NT2/D1 (cell line): ENCODE results near the gene NCF2.
"Not testable (repeated sequence)": the region's sequence is repeated elsewhere in the genome, so short reads cannot be mapped to it uniquely, and the experiment has no call there.

Source experiments
- DNase-seq: peaks from one replicate; pipeline ENCODE4 v3.0.0-alpha.2; 2011; ENCODE audit warnings: low read depth, low spot score
- H3K27me3 ChIP-seq: 2 replicates; pipeline ENCODE4 v1.6.0; 2011; ENCODE audit warnings: mild to moderate bottlenecking; ENCODE audit not compliant: insufficient read length, insufficient read depth
- H3K36me3 ChIP-seq: 2 replicates; pipeline ENCODE4 v1.6.1; 2011; ENCODE audit warnings: mild to moderate bottlenecking, low read length, mixed read lengths; ENCODE audit not compliant: insufficient read depth, insufficient read length
- H3K4me1 ChIP-seq: 2 replicates; pipeline ENCODE4 v1.5.1; 2011; ENCODE audit not compliant: insufficient read depth, insufficient read length
- H3K4me3 ChIP-seq: 2 replicates; pipeline ENCODE4 v1.5.1; 2011; ENCODE audit warnings: low read depth; ENCODE audit not compliant: insufficient read length
- H3K9ac ChIP-seq: 2 replicates; pipeline ENCODE4 v1.6.0; 2011; ENCODE audit warnings: low read depth; ENCODE audit not compliant: insufficient read length
- H3K9me3 ChIP-seq: 2 replicates; pipeline ENCODE4 v1.5.1; 2011; ENCODE audit warnings: mild to moderate bottlenecking, low read length; ENCODE audit not compliant: insufficient read depth
- SUZ12 ChIP-seq: IDR thresholded peaks from 2 replicates; pipeline ENCODE4 v1.6.1; 2011; ENCODE audit not compliant: insufficient read length, insufficient read depth; ENCODE audit errors: extremely low read depth
- YY1 ChIP-seq: IDR thresholded peaks from 2 replicates; pipeline ENCODE4 v1.6.1; 2011; ENCODE audit not compliant: insufficient read length, insufficient read depth
- ZNF274 ChIP-seq: IDR thresholded peaks from 2 replicates; pipeline ENCODE4 v1.6.1; 2011; ENCODE audit warnings: mild to moderate bottlenecking, low read depth, low read length

The NCF2 gene

DNA sequence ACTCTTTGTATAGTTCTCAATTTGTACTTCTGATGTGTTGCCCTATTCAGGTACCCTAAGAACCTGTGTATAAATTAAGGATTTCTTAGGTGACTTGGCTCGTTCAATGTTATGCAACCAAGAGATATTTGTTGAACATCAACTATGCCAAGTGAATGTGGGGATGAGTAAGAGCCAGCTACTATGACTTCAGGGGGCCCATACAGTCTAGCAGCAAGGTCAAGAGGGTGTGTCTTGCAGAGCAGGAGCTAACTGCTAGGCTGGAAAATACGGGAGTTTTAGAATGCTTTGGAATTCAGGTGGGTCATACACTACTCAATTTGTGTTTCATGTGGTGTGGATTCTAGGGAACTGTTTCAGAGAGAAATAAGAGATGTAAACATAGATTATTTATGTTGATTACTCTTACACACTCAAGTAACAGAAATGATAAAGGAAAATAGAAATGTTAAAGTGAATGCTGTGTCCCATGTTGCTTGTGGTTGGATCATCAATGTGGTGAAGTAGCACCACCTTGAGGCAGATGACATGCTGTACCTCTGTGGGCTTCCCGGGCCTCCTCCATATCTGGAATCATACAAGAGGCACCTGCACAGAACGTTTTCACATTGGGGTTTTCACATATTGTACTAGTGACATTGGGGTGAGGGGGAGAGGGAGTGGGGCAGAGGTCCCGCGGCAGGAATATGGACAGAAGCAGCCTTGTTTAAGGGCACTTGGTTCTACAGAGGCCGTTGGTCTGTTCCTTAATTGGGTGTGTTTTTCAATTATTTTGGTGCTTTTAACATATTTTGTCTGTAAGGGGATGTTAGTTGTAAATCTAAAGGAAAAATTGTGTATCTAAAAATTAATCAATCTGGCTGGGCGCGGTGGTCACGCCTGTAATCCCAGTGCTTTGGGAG, 32.9 kb upstream of the NCF2 start:
- no peak overlapping the region for H3K9ac ChIP-seq
- no peak overlapping the region for H3K4me3 ChIP-seq
- H3K4me1 ChIP-seq, result no peaks in the 10 kb centered on the region
- H3K36me3 ChIP-seq, result peaks cover 31% of the 10 kb centered on the region
- no peaks in the 10 kb centered on the region for H3K27me3 ChIP-seq
- no peaks in the 10 kb centered on the region for H3K9me3 ChIP-seq
- no peak for TF ChIP-seq ZNF274
- TF ChIP-seq SUZ12, result no peak
- TF ChIP-seq YY1, result no peak
- peak; percentile 71 for DNase-seq

DNA sequence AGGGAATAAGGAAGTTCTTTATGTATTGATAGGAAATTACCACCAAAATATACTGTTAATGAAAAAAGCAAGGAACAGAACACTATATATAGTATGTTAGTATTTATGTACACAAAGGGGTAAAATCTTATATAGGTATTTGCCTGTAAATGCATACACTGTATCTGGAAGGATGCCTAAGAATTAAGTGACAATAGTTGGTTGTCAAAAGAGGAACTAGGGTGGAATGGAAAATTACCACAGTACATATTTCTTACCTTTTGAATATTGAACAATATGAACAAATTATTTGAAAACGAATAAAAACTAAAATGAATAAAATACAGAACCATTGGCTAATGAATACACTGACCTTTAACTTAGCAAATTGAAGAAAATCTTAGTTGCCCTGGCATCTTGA, 31.8 kb upstream of the NCF2 start:
- no peak for DNase-seq
- peaks cover 22% of the 10 kb centered on the region for H3K36me3 ChIP-seq

GRCh38 chr1:183620311-183620710, 30.1 kb upstream of the NCF2 start:
- Histone ChIP-seq H3K36me3 (peaks cover 8% of the 10 kb centered on the region), H3K9ac (no peak overlapping the region), H3K27me3 (no peaks in the 10 kb centered on the region), H3K4me1 (no peaks in the 10 kb centered on the region), H3K4me3 (no peak overlapping the region), H3K9me3 (no peaks in the 10 kb centered on the region)
- DNase-seq, result peak; percentile 70
- no peak for TF ChIP-seq ZNF274
- no peak for TF ChIP-seq SUZ12
- no peak for TF ChIP-seq YY1

More for the DNA sequence above, 31.8 kb upstream of the NCF2 start:
- Histone ChIP-seq H3K9ac (no peak overlapping the region), H3K9me3 (no peaks in the 10 kb centered on the region), H3K27me3 (no peaks in the 10 kb centered on the region), H3K4me1 (no peaks in the 10 kb centered on the region), H3K4me3 (no peak overlapping the region)
- TF ChIP-seq SUZ12 (no peak), ZNF274 (no peak), YY1 (no peak)

DNA sequence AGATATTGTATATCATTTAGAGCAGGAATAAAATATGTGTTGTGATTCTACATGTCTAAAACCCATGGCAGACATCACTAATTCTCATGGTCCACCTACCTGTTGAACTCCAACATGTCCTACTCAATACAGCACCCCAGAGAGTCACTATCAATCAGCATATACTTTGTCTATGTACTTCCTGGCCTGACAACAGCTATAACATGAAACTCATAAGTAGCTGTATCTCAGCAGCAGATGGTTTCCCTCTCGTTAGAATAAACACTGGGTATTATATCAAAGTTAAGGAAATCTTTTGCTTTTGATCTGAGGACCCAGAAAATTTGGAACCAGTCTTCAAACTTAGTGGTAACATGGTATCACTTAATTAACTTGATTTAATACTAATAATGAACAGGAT, 29.5 kb upstream of the NCF2 start:
- H3K36me3 ChIP-seq, result peaks cover 3% of the 10 kb centered on the region
- H3K4me1 ChIP-seq, result no peaks in the 10 kb centered on the region
- no peak overlapping the region for H3K9ac ChIP-seq
- H3K27me3 ChIP-seq, result no peaks in the 10 kb centered on the region
- TF ChIP-seq SUZ12 (no peak), YY1 (no peak), ZNF274 (no peak)
- no peak overlapping the region for H3K4me3 ChIP-seq
- no peak for DNase-seq
- no peaks in the 10 kb centered on the region for H3K9me3 ChIP-seq

DNA sequence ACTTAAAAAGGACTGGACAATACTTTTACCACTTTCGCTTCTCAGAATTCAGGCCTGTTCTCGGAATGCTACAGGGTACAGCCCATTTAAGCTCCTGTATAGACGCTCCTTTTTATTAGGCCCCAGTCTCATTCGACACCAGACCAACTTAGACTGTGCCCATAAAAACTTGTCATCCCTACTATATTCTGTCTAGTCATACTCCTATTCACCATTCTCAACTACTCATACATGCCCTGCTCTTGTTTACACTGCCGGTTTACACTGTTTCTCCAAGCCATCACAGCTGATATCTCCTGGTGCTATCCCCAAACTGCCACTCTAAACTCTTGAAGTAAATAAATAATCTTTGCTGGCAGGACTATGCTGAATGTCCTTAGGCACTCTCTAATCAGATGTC, 27.9 kb upstream of the NCF2 start:
- not testable (repeated sequence) for H3K9ac ChIP-seq, H3K36me3 ChIP-seq

GRCh38 chr1:183612975-183613374, 22.7 kb upstream of the NCF2 start:
- not testable (repeated sequence) for H3K36me3 ChIP-seq, DNase-seq, H3K4me1 ChIP-seq, H3K4me3 ChIP-seq, H3K9me3 ChIP-seq, H3K9ac ChIP-seq, H3K27me3 ChIP-seq

More for the DNA sequence above, 27.9 kb upstream of the NCF2 start:
- H3K27me3 ChIP-seq, H3K4me1 ChIP-seq, DNase-seq, H3K4me3 ChIP-seq, H3K9me3 ChIP-seq: not testable (repeated sequence)

DNA sequence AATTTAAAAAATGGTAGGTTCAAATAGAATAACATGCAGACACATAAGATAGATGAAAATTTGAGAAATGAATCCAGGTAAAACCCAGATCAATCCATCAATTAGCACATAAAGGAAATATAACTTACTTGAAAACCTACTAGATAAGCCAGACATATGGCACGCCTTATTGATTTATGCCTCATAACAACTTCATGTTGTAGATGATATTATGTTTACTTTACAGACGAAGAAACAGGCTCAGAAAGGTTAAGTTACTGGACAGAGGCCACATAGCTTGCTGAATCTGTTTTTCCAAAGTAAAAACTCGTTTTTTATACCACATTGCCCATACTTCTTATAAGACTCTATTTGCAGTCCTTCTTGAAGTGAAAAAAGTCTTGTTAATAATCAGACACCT, 22.1 kb upstream of the NCF2 start:
- H3K9me3 ChIP-seq, result no peaks in the 10 kb centered on the region
- DNase-seq, result no peak
- no peak overlapping the region for H3K9ac ChIP-seq
- no peaks in the 10 kb centered on the region for H3K36me3 ChIP-seq
- no peak overlapping the region for H3K4me3 ChIP-seq
- no peaks in the 10 kb centered on the region for H3K27me3 ChIP-seq
- H3K4me1 ChIP-seq, result no peaks in the 10 kb centered on the region
- TF ChIP-seq YY1 (no peak), ZNF274 (no peak), SUZ12 (no peak)

- H3K27me3 ChIP-seq, result no peaks in the 10 kb centered on the region
- H3K4me1 ChIP-seq, result no peaks in the 10 kb centered on the region
- no peaks in the 10 kb centered on the region for H3K36me3 ChIP-seq
- TF ChIP-seq SUZ12 (no peak), ZNF274 (no peak), YY1 (no peak)
- H3K9me3 ChIP-seq, result no peaks in the 10 kb centered on the region
- H3K4me3 ChIP-seq, result no peak overlapping the region
- DNase-seq, result no peak
- no peak overlapping the region for H3K9ac ChIP-seq
Measured at GRCh38 chr1:183611021-183611420, 20.8 kb upstream of the NCF2 start.
